ENCODE data around the gene TBC1D1.

Gene TBC1D1

DNA sequence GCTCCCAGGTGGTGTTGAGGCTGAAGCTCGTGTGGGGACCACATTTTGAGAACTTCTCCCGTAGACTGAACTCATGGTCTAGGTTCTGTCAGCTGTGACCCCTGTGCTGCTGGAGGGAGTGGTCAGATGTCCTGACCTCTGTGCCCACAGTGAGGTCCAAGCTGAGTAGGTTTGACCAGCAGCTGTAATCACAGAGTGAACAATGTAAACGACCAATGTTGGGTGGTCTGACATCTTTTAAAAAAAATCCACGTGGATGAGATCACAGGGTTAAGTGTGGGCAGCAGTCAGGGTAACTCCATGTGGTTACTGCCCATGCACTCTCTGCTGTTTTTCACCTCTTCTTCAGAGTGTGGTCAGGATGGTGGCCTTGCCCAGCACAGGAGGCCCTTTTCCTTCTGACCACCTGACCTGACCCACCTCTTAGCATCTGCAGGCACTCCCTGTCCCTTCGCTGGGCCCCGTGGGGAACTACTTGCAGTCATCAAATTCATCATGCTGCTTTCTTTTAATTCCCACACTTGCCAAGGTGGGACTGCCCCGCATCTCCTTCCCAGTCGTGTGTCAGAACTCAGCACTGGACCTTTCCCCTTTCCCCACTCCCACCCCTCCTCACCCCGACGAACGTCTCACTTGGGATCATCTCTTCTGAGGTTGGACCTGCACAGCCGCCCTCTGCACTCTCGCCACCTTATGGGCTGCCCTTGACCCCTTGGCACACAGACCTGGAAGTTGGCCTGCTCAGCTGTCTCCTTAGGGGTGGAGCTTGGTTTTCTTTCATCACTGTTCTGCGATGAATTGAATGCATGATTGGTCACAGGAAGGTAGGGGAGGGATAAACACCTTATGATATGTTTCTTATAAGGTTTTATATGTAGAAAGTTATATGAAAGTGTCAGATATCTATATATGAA lies 189.4 kb downstream of the TBC1D1 start:
- TF ChIP-seq TAF1 (IDR thresholded peaks at IDR 0.05; ENCODE audit: borderline replicate concordance, insufficient read depth, low read length), result no peak
- no peak for TF ChIP-seq POLR2AphosphoS5 (IDR thresholded peaks at IDR 0.05; ENCODE audit: low read depth, low read length)
- TF ChIP-seq, protein P1, sequence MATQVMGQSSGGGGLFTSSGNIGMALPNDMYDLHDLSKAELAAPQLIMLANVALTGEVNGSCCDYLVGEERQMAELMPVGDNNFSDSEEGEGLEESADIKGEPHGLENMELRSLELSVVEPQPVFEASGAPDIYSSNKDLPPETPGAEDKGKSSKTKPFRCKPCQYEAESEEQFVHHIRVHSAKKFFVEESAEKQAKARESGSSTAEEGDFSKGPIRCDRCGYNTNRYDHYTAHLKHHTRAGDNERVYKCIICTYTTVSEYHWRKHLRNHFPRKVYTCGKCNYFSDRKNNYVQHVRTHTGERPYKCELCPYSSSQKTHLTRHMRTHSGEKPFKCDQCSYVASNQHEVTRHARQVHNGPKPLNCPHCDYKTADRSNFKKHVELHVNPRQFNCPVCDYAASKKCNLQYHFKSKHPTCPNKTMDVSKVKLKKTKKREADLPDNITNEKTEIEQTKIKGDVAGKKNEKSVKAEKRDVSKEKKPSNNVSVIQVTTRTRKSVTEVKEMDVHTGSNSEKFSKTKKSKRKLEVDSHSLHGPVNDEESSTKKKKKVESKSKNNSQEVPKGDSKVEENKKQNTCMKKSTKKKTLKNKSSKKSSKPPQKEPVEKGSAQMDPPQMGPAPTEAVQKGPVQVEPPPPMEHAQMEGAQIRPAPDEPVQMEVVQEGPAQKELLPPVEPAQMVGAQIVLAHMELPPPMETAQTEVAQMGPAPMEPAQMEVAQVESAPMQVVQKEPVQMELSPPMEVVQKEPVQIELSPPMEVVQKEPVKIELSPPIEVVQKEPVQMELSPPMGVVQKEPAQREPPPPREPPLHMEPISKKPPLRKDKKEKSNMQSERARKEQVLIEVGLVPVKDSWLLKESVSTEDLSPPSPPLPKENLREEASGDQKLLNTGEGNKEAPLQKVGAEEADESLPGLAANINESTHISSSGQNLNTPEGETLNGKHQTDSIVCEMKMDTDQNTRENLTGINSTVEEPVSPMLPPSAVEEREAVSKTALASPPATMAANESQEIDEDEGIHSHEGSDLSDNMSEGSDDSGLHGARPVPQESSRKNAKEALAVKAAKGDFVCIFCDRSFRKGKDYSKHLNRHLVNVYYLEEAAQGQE (IDR thresholded peaks at IDR 0.05; ENCODE audit: insufficient read depth in 1 of 2, low read depth in 2 of 2, low read length in 2 of 2), result no peak
- no peak for TF ChIP-seq SIN3A (IDR thresholded peaks at IDR 0.05; ENCODE audit: borderline replicate concordance, insufficient read depth, low read length)
- no peak for TF ChIP-seq FOXP2 (optimal IDR thresholded peaks at IDR 0.05; ENCODE audit: borderline replicate concordance, extremely low read depth, extremely low read length, insufficient read depth)

DNA sequence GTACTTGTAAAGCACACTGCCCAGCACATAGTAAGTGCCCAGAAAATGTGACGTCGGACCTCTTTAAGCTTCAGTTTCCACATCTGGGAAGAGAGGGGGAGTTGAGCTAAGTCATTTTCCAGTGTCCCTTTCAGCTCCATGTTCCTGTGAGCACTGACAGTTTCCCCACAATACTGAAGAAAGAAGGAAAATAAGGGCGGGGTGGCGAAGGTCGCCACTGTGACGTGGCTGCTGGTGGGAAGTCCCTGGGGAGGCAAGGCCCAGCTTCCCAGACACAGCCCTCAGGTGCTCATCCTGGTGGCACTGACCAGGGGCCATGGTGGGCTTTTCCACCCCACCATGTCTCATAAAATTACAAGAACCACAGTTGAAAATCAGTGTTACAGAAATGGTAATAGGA lies 191.1 kb downstream of the TBC1D1 start:
- TF ChIP-seq SIN3A (IDR thresholded peaks at IDR 0.05; ENCODE audit: borderline replicate concordance, insufficient read depth, low read length) (no peak), FOXP2 (optimal IDR thresholded peaks at IDR 0.05; ENCODE audit: borderline replicate concordance, extremely low read depth, extremely low read length, insufficient read depth) (no peak), POLR2AphosphoS5 (IDR thresholded peaks at IDR 0.05; ENCODE audit: low read depth, low read length) (no peak), TAF1 (IDR thresholded peaks at IDR 0.05; ENCODE audit: borderline replicate concordance, insufficient read depth, low read length) (no peak)
- TF ChIP-seq, protein P1 (IDR thresholded peaks at IDR 0.05; ENCODE audit: insufficient read depth in 1 of 2, low read depth in 2 of 2, low read length in 2 of 2), result no peak

DNA sequence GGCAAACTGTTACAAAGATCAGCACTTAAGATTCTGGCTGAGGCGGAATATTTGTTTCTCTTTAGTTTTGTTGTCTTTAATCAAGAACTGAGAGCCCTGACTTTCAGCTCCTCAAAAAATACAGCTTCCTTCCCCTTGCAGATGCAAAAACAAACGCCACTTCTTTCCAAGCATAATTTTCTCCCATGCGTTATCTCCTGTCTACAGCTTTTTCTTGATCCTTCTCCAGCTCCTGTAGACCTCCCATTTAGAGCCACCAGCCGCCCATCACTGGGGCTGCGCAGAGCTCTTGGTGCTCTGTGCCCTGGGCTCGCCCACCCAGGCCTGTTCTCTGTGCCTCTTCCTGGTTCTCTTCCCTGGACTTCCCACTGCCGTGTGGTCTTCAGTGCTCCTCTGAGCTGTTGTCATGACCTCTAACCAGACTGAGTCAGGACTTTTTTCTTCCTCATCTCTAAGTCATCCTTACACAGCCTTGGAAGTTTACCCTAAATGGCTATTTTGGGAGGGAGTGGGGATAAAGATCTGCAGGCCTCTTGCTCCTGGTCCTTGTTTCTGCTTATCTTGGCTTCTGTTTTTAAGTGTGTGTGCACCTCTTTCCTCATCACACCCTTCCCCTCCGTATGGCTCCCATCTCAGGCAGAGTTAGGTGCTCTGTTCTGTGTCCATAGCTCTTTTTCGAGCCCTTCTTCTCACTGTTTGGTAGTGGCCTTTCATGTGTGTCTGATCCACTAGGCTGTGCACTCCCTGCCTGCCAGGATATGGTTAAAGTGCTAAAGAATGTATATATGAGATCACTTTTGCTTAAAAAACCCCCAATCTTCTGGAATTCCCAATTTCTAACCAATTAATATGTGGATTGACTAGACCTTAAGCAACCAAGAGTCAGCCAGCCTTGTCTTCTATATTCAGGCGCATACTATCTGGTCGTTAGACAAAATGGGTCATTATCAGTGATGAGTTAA lies 191.8 kb downstream of the TBC1D1 start:
- TF ChIP-seq TAF1 (IDR thresholded peaks at IDR 0.05; ENCODE audit: borderline replicate concordance, insufficient read depth, low read length) (no peak), FOXP2 (optimal IDR thresholded peaks at IDR 0.05; ENCODE audit: borderline replicate concordance, extremely low read depth, extremely low read length, insufficient read depth) (no peak), POLR2AphosphoS5 (IDR thresholded peaks at IDR 0.05; ENCODE audit: low read depth, low read length) (no peak), SIN3A (IDR thresholded peaks at IDR 0.05; ENCODE audit: borderline replicate concordance, insufficient read depth, low read length) (no peak)
- TF ChIP-seq, protein P1 (IDR thresholded peaks at IDR 0.05; ENCODE audit: insufficient read depth in 1 of 2, low read depth in 2 of 2, low read length in 2 of 2), result no peak

DNA sequence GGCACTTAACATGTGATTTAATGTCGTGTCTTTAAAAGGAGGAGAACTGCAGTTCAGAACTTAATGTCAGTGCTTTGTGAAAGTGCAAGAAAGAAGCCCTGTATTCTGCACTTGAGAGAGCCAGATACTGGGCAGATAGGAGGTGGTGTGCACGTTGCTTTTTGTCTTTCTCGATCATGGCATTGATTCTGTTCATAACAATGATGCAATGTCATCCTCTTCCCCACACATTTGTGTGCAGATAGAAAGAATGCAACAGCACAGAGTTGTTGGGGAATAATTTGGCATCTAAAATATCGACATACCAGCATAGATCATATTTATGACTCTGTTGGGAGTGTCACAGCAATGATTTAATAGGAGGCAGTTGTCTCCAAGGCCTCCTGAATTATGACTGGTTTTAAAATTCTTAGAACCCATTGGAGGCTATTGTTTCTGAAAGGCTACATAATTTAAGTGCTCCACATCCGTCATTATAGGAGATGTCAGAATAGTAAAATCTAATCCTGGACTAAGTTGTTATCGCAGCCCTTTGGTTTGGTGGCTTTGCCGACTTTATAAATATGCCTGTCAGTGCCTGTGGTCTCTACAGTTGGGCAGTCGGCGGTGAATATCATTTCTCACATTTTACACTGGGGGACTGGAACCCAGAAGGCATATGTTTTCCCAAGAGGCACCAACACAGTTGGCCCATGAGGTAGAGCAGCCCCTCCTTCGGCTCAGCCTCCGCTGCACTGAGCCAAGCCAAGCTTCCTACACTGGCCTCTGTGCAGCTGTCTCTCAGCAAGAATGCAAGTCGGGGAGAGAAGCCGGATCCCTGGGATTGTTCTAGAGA lies 194.2 kb downstream of the TBC1D1 start:
- TF ChIP-seq SIN3A (IDR thresholded peaks at IDR 0.05; ENCODE audit: borderline replicate concordance, insufficient read depth, low read length) (no peak), TAF1 (IDR thresholded peaks at IDR 0.05; ENCODE audit: borderline replicate concordance, insufficient read depth, low read length) (no peak)
- TF ChIP-seq, protein P1 (IDR thresholded peaks at IDR 0.05; ENCODE audit: insufficient read depth in 1 of 2, low read depth in 2 of 2, low read length in 2 of 2), result no peak
